CD4-positive, CD25-positive, alpha-beta regulatory T cell (primary cell): ENCODE measurements around the gene CDKN2D. TPM values are rescaled to one million over a fixed set of nuclear protein-coding genes. Genes with fewer than 3 reads are reported as not detected.

Experiments used
- ATAC-seq, 2 donors: fragments of 150-1000 bp; cut with Tn5 transposase; one replicate each; pipeline ENCODE4 v1.10.0; 2021; ENCODE audit warnings: low read depth in 2 of 2, moderate number of reproducible peaks in 2 of 2, moderate library complexity in 1 of 2
- DNase-seq, 3 donors: peaks; one replicate each; pipeline versions ENCODE4 v3.0.0 to v3.0.0-alpha.2; 2012 to 2022; ENCODE audit warnings: mixed read lengths in 1 of 3
- H3K27ac ChIP-seq: one replicate; pipeline ENCODE4 v1.7.0; 2013; ENCODE audit warnings: mild to moderate bottlenecking, low read length; ENCODE audit not compliant: insufficient read depth, poor library complexity, severe bottlenecking
- H3K27me3 ChIP-seq: one replicate; pipeline ENCODE4 v1.7.0; 2013; ENCODE audit warnings: low read length; ENCODE audit not compliant: control insufficient read depth, insufficient read depth
- H3K36me3 ChIP-seq: one replicate; pipeline ENCODE4 v1.7.0; 2013; ENCODE audit warnings: mild to moderate bottlenecking, low read length, moderate library complexity; ENCODE audit not compliant: control insufficient read depth, insufficient read depth
- H3K4me1 ChIP-seq: 2 replicates; pipeline ENCODE4 v1.7.0; 2013; ENCODE audit warnings: mild to moderate bottlenecking, low read length; ENCODE audit not compliant: insufficient read depth, control insufficient read depth, poor library complexity, severe bottlenecking
- H3K4me3 ChIP-seq: one replicate; pipeline ENCODE4 v1.7.0; 2013; ENCODE audit warnings: low read depth, mild to moderate bottlenecking, low read length, moderate library complexity
- H3K9me3 ChIP-seq, 2 experiments: 1 replicate in 1 of 2; 2 replicates in 1 of 2; pipeline ENCODE4 v1.7.0; 2013; ENCODE audit warnings: low read length in 2 of 2, mild to moderate bottlenecking in 1 of 2, moderate library complexity in 1 of 2; ENCODE audit not compliant: control insufficient read depth in 2 of 2
- H3K27ac Mint-ChIP-seq, 3 donors: one replicate each; pipeline ENCODE4 v1.8.0; 2020 to 2022; ENCODE audit warnings: mild to moderate bottlenecking in 3 of 3, mixed read lengths in 3 of 3, moderate library complexity in 2 of 3
- H3K27me3 Mint-ChIP-seq: one replicate; pipeline ENCODE4 v1.8.0; 2022; ENCODE audit warnings: mild to moderate bottlenecking, mixed read lengths
- H3K36me3 Mint-ChIP-seq: one replicate; pipeline ENCODE4 v1.8.0; 2020; ENCODE audit warnings: mixed read lengths
- H3K4me1 Mint-ChIP-seq, 4 donors: one replicate each; pipeline ENCODE4 v1.8.0; 2020 to 2022; ENCODE audit warnings: mixed read lengths in 4 of 4, mild to moderate bottlenecking in 1 of 4
- H3K4me3 Mint-ChIP-seq, 4 donors: one replicate each; pipeline ENCODE4 v1.8.0; 2020 to 2022; ENCODE audit warnings: mild to moderate bottlenecking in 4 of 4, mixed read lengths in 4 of 4, moderate library complexity in 3 of 4
- H3K9me3 Mint-ChIP-seq, 7 donors: one replicate each; pipeline ENCODE4 v1.8.0; 2020 to 2022; ENCODE audit warnings: mixed read lengths in 7 of 7, mild to moderate bottlenecking in 3 of 7, moderate library complexity in 2 of 7
- polyA plus RNA-seq, 4 donors: library from polyadenylated mRNA; unstranded; fragments of 300-500 nt; fragmentation: Illumina TruSeq; gene quantifications; one replicate each; pipeline ENCODE4 v1.2.3, GENCODE V29; 2021
- total RNA-seq: library from RNA; stranded (reverse); gene quantifications from one replicate; pipeline ENCODE4 v1.2.3, GENCODE V29; 2022

The CDKN2D gene
- total and polyA plus RNA-seq, 5 donors from 2014 or later: 57.0 to 125 (median 112) TPM

DNA sequence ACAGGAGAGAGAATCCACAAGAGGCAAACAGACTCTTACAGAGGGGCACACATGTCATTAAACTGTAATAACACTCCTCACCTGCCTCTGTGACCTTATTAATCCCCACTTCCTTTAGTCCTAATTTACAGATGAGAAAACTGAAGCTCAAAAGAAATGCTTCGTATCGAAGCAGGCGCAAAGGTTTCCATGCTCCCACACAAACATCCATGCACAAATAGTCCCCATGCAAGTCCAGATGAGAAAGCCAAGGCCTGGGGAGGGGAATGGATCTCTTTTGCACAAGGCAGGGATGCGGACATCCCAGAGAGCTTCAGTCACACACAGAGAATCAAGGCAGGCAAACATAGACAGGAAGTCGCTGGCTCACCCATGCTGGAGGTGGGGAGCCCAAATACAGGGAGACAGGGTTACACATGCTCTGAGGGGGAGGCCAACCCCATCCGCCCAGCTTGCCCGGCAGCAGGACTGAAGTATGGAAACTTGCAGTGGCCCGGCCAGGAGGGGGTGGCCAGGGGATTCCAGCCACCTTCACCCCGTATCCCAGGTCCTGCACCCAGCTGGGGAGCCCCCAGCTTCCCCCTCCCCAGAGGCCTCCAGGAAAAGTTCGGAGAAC, 52.0 kb downstream of the CDKN2D start:
- DNase-seq: no peak
- no peak for ATAC-seq
- H3K27me3 Mint-ChIP-seq: peaks cover 62% of the 10 kb centered on the region

More for the DNA sequence above, 52.0 kb downstream of the CDKN2D start:
- Histone ChIP-seq H3K27me3 (peaks cover 26% of the 10 kb centered on the region), H3K4me3 (no peak overlapping the region), H3K27ac (no peak overlapping the region), H3K4me1 (peaks cover 28% of the 10 kb centered on the region), H3K36me3 (no peaks in the 10 kb centered on the region), H3K9me3 (no peaks in the 10 kb centered on the region)
- H3K4me1 Mint-ChIP-seq: peaks cover 3 to 30% (median 13%) of the 10 kb centered on the region in 4 donors
- H3K4me3 Mint-ChIP-seq: peak overlapping the region in 3 of 4 donors; percentile 54 to 76 (median 71)
- no peak overlapping the region for H3K27ac Mint-ChIP-seq
- H3K9me3 Mint-ChIP-seq: peaks cover 0 to 2% (median 0%) of the 10 kb centered on the region in 7 donors
- H3K36me3 Mint-ChIP-seq: peaks cover 3% of the 10 kb centered on the region

Other genes starting within 250 kb of the CDKN2D start
- 39.0 TPM for gene RAVER1, start 235.4 kb downstream of the CDKN2D start, total RNA-seq
- gene RAVER1, start 235.4 kb downstream of the CDKN2D start, polyA plus RNA-seq: 10 to 100 TPM; 10.6 to 13.6 (median 10.7) TPM
- 218 TPM for gene ICAM3, start 229.4 kb downstream of the CDKN2D start, total RNA-seq
- gene ICAM3, start 229.4 kb downstream of the CDKN2D start, polyA plus RNA-seq: 100 to 1,000 TPM; 239 to 288 (median 270) TPM
- 304 TPM for gene TYK2, start 188.4 kb downstream of the CDKN2D start, total RNA-seq
- gene TYK2, start 188.4 kb downstream of the CDKN2D start, polyA plus RNA-seq: 10 to 100 TPM; 50.3 to 58.3 (median 53.9) TPM
- 229 TPM for gene CDC37, start 165.4 kb downstream of the CDKN2D start, total RNA-seq
- gene CDC37, start 165.4 kb downstream of the CDKN2D start, polyA plus RNA-seq: 10 to 100 TPM; 53.4 to 69.9 (median 61.0) TPM
- 16.6 TPM for gene PDE4A, start 148.4 kb downstream of the CDKN2D start, total RNA-seq
- gene PDE4A, start 148.4 kb downstream of the CDKN2D start, polyA plus RNA-seq: 1 to 10 TPM in 3 of 4 donors, under 1 TPM in 1; 0.86 to 4.2 (median 3.5) TPM
- gene KEAP1, start 65.6 kb downstream of the CDKN2D start, total RNA-seq: 26.2 TPM
- 10 to 100 TPM; 45.0 to 75.1 (median 56.3) TPM for gene KEAP1, start 65.6 kb downstream of the CDKN2D start, polyA plus RNA-seq
- not detected for gene S1PR5, start 51.5 kb downstream of the CDKN2D start, total RNA-seq
- under 1 TPM in 3 of 4 donors, not detected in 1; 0.17 to 0.31 (median 0.30) TPM for gene S1PR5, start 51.5 kb downstream of the CDKN2D start, polyA plus RNA-seq
- 62.4 TPM for gene ATG4D, start 25.1 kb downstream of the CDKN2D start, total RNA-seq
- 10 to 100 TPM; 14.0 to 17.0 (median 14.7) TPM for gene ATG4D, start 25.1 kb downstream of the CDKN2D start, polyA plus RNA-seq
- gene KRI1, start 3.0 kb downstream of the CDKN2D start, total RNA-seq: 34.6 TPM
- gene KRI1, start 3.0 kb downstream of the CDKN2D start, polyA plus RNA-seq: 10 to 100 TPM in 3 of 4 donors, 1 to 10 TPM in 1; 8.6 to 13.8 (median 12.0) TPM
- gene AP1M2, start 18.3 kb upstream of the CDKN2D start, total RNA-seq: not detected
- not detected for gene AP1M2, start 18.3 kb upstream of the CDKN2D start, polyA plus RNA-seq
- gene SLC44A2, start 56.6 kb upstream of the CDKN2D start, total RNA-seq: 236 TPM
- 100 to 1,000 TPM; 225 to 280 (median 255) TPM for gene SLC44A2, start 56.6 kb upstream of the CDKN2D start, polyA plus RNA-seq
- 444 TPM for gene ILF3, start 85.4 kb upstream of the CDKN2D start, total RNA-seq
- 10 to 100 TPM; 54.8 to 70.8 (median 62.1) TPM for gene ILF3, start 85.4 kb upstream of the CDKN2D start, polyA plus RNA-seq
- gene QTRT1, start 132.5 kb upstream of the CDKN2D start, total RNA-seq: 37.2 TPM
- gene QTRT1, start 132.5 kb upstream of the CDKN2D start, polyA plus RNA-seq: 10 to 100 TPM; 30.6 to 43.7 (median 36.9) TPM
- 269 TPM for gene DNM2, start 149.1 kb upstream of the CDKN2D start, total RNA-seq
- gene DNM2, start 149.1 kb upstream of the CDKN2D start, polyA plus RNA-seq: 10 to 100 TPM; 61.8 to 63.6 (median 62.8) TPM